Adrenal gland (tissue), 5 donors: ENCODE results near the gene KRT16.

Experiments used
- POLR2A ChIP-seq, 2 donors: fragments of 450-650 bp; IDR thresholded peaks; one replicate each; pipeline ENCODE4 v1.6.1; 2017; ENCODE audit warnings: antibody characterized with exemption in 2 of 2, mild to moderate bottlenecking in 2 of 2, moderate library complexity in 1 of 2
- TF ChIP-seq, protein P1 (sequence below), 6 experiments: fragments of 450-650 bp in 4 of 6; fragments of 200-600 bp in 2 of 6; sonication (generic) in 1 of 6; IDR thresholded peaks; 1 replicate in 5 of 6; 2 replicates in 1 of 6; pipeline versions ENCODE4 v1.5.1 to v1.8.0; 2016 to 2021; ENCODE audit warnings: antibody characterized with exemption in 6 of 6, mild to moderate bottlenecking in 2 of 6, moderate library complexity in 1 of 6
- donor health status: DM: no; HTN: no; CAD: no.

DNA sequence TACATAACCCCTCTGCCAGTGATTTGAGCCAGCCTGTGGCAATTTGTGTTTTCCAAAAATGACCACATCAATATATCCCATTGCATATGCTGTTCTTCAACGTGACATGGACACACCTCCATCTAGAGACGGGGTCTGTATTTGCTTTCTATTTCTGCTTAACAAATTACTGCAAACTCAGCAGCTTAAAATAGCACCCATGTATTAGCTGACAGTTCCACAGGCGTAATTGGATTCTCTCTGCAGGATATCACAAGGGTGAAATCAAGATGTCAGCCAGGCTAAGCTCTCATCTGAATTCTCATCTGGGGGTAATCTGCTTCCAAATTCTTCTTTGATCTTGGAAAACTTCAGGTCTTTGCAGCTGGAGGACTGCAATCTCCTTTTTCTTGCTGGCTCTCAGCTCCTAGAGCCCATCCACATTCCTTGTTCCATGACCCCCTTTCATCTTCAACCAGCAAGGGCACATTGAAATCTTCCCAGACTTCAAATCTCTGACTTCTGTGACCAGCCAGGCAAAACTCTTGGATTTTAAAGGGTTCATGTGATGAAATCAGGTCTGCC is 48.9 kb downstream of the KRT16 start:
- TF ChIP-seq, protein P1, sequence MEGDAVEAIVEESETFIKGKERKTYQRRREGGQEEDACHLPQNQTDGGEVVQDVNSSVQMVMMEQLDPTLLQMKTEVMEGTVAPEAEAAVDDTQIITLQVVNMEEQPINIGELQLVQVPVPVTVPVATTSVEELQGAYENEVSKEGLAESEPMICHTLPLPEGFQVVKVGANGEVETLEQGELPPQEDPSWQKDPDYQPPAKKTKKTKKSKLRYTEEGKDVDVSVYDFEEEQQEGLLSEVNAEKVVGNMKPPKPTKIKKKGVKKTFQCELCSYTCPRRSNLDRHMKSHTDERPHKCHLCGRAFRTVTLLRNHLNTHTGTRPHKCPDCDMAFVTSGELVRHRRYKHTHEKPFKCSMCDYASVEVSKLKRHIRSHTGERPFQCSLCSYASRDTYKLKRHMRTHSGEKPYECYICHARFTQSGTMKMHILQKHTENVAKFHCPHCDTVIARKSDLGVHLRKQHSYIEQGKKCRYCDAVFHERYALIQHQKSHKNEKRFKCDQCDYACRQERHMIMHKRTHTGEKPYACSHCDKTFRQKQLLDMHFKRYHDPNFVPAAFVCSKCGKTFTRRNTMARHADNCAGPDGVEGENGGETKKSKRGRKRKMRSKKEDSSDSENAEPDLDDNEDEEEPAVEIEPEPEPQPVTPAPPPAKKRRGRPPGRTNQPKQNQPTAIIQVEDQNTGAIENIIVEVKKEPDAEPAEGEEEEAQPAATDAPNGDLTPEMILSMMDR (IDR thresholded peaks at IDR 0.05): no peak
- TF ChIP-seq POLR2A (IDR thresholded peaks at IDR 0.05): no peak
